Prostate gland (tissue), 2 donors: ENCODE results near the gene DLG3.

ENCODE experiments used
- POLR2A ChIP-seq: fragments of 450-650 bp; IDR thresholded peaks from one replicate; pipeline ENCODE4 v1.6.1; 2016; ENCODE audit warnings: antibody characterized with exemption, mild to moderate bottlenecking
- POLR2AphosphoS5 ChIP-seq: sonication (generic); formaldehyde crosslinking; IDR thresholded peaks from one replicate; pipeline ENCODE4 v1.6.1; 2017; ENCODE audit warnings: antibody characterized with exemption
- TF ChIP-seq, protein P1 (sequence below), 4 experiments: fragments of 200-600 bp in 2 of 4; fragments of 450-650 bp in 2 of 4; sonication (generic) in 2 of 4; IDR thresholded peaks; 1 replicate in 3 of 4; 2 replicates in 1 of 4; pipeline ENCODE4 v1.5.1; 2016 to 2019; ENCODE audit warnings: antibody characterized with exemption in 4 of 4, mild to moderate bottlenecking in 2 of 4, moderate library complexity in 2 of 4

- TF ChIP-seq, protein P1, sequence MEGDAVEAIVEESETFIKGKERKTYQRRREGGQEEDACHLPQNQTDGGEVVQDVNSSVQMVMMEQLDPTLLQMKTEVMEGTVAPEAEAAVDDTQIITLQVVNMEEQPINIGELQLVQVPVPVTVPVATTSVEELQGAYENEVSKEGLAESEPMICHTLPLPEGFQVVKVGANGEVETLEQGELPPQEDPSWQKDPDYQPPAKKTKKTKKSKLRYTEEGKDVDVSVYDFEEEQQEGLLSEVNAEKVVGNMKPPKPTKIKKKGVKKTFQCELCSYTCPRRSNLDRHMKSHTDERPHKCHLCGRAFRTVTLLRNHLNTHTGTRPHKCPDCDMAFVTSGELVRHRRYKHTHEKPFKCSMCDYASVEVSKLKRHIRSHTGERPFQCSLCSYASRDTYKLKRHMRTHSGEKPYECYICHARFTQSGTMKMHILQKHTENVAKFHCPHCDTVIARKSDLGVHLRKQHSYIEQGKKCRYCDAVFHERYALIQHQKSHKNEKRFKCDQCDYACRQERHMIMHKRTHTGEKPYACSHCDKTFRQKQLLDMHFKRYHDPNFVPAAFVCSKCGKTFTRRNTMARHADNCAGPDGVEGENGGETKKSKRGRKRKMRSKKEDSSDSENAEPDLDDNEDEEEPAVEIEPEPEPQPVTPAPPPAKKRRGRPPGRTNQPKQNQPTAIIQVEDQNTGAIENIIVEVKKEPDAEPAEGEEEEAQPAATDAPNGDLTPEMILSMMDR (IDR thresholded peaks at IDR 0.05): no peak
- TF ChIP-seq POLR2A: no peak
- no peak for TF ChIP-seq POLR2AphosphoS5
Measured at GRCh38 chrX:70505451-70505841, 60.8 kb downstream of the DLG3 start.
